Measurements from ENCODE around the gene THADA.

Gene THADA

GRCh38 chr2:43370705-43371104 is 225.1 kb downstream of the THADA start:
- TF ChIP-seq Cebpa-rat (IDR thresholded peaks at IDR 0.05): no peak
- no peak overlapping the region for H3K4me3 ChIP-seq
- no peaks in the 10 kb centered on the region for H3K27me3 ChIP-seq
- H3K36me3 ChIP-seq: no peaks in the 10 kb centered on the region
- H4K20me1 ChIP-seq: no peaks in the 10 kb centered on the region
- no peaks in the 10 kb centered on the region for H3K9me3 ChIP-seq
- H3K4me1 ChIP-seq: no peaks in the 10 kb centered on the region
- no peak overlapping the region for H3K9ac ChIP-seq
- no peak overlapping the region for H3K27ac ChIP-seq
- H3K4me2 ChIP-seq: no peak overlapping the region

GRCh38 chr2:43370146-43370545 is 225.7 kb downstream of the THADA start:
- no peak overlapping the region for H3K27ac ChIP-seq
- no peaks in the 10 kb centered on the region for H3K9me3 ChIP-seq
- TF ChIP-seq Cebpa-rat (IDR thresholded peaks at IDR 0.05): no peak
- H3K4me1 ChIP-seq: no peaks in the 10 kb centered on the region
- H3K36me3 ChIP-seq: no peaks in the 10 kb centered on the region
- no peaks in the 10 kb centered on the region for H3K27me3 ChIP-seq
- no peak overlapping the region for H3K4me2 ChIP-seq
- H3K9ac ChIP-seq: no peak overlapping the region
- no peak overlapping the region for H3K4me3 ChIP-seq
- no peaks in the 10 kb centered on the region for H4K20me1 ChIP-seq

GRCh38 chr2:43368483-43369385 is 227.1 kb downstream of the THADA start:
- Histone ChIP-seq H4K20me1 (no peaks in the 10 kb centered on the region), H3K27me3 (no peaks in the 10 kb centered on the region), H3K27ac (no peak overlapping the region), H3K4me3 (no peak overlapping the region), H3K9ac (no peak overlapping the region), H3K9me3 (no peaks in the 10 kb centered on the region), H3K36me3 (peaks cover 2% of the 10 kb centered on the region; the same call in 1 of the 2 replicates), H3K4me1 (no peaks in the 10 kb centered on the region), H3K4me2 (no peak overlapping the region)
- no peak for TF ChIP-seq Cebpa-rat (IDR thresholded peaks at IDR 0.05)

GRCh38 chr2:43367012-43367782 is 228.6 kb downstream of the THADA start:
- peaks cover 6% of the 10 kb centered on the region; the same call in 1 of the 2 replicates for H3K36me3 ChIP-seq
- H3K9ac ChIP-seq: no peak overlapping the region
- no peak overlapping the region for H3K4me3 ChIP-seq
- H3K9me3 ChIP-seq: no peaks in the 10 kb centered on the region
- H3K4me1 ChIP-seq: no peaks in the 10 kb centered on the region
- no peak overlapping the region for H3K27ac ChIP-seq
- no peak overlapping the region for H3K4me2 ChIP-seq
- TF ChIP-seq Cebpa-rat (IDR thresholded peaks at IDR 0.05): no peak
- H3K27me3 ChIP-seq: no peaks in the 10 kb centered on the region
- no peaks in the 10 kb centered on the region for H4K20me1 ChIP-seq

- no peak overlapping the region for H3K9ac ChIP-seq
- H3K4me2 ChIP-seq: no peak overlapping the region
- no peak for TF ChIP-seq Cebpa-rat (IDR thresholded peaks at IDR 0.05)
- H3K4me1 ChIP-seq: no peaks in the 10 kb centered on the region
- peaks cover 6% of the 10 kb centered on the region; the same call in 1 of the 2 replicates for H3K36me3 ChIP-seq
- H3K27ac ChIP-seq: no peak overlapping the region
- no peaks in the 10 kb centered on the region for H4K20me1 ChIP-seq
- H3K9me3 ChIP-seq: no peaks in the 10 kb centered on the region
- no peak overlapping the region for H3K4me3 ChIP-seq
- H3K27me3 ChIP-seq: no peaks in the 10 kb centered on the region
Measured at GRCh38 chr2:43363120-43363519, 232.7 kb downstream of the THADA start.

- no peaks in the 10 kb centered on the region for H3K4me1 ChIP-seq
- no peak overlapping the region for H3K9ac ChIP-seq
- no peak overlapping the region for H3K4me3 ChIP-seq
- no peak overlapping the region for H3K4me2 ChIP-seq
- peaks cover 6% of the 10 kb centered on the region; the same call in 1 of the 2 replicates for H3K36me3 ChIP-seq
- no peaks in the 10 kb centered on the region for H4K20me1 ChIP-seq
- no peak overlapping the region for H3K27ac ChIP-seq
- TF ChIP-seq Cebpa-rat (IDR thresholded peaks at IDR 0.05): no peak
- H3K27me3 ChIP-seq: no peaks in the 10 kb centered on the region
- H3K9me3 ChIP-seq: no peaks in the 10 kb centered on the region
Measured at GRCh38 chr2:43361286-43361685, 234.6 kb downstream of the THADA start.

GRCh38 chr2:43360137-43360536 is 235.7 kb downstream of the THADA start:
- H3K9me3 ChIP-seq: peaks cover 2% of the 10 kb centered on the region; the same call in 1 of the 2 replicates
- H3K9ac ChIP-seq: no peak overlapping the region
- H3K4me1 ChIP-seq: no peaks in the 10 kb centered on the region
- no peak overlapping the region for H3K27ac ChIP-seq
- no peak overlapping the region for H3K4me3 ChIP-seq
- peaks cover 6% of the 10 kb centered on the region; the same call in 1 of the 2 replicates for H3K36me3 ChIP-seq
- no peak overlapping the region for H3K4me2 ChIP-seq
- no peaks in the 10 kb centered on the region for H3K27me3 ChIP-seq
- H4K20me1 ChIP-seq: no peaks in the 10 kb centered on the region
- no peak for TF ChIP-seq Cebpa-rat (IDR thresholded peaks at IDR 0.05)

GRCh38 chr2:43358410-43359201 is 237.2 kb downstream of the THADA start:
- TF ChIP-seq Cebpa-rat (IDR thresholded peaks at IDR 0.05): no peak
- Histone ChIP-seq H4K20me1 (no peaks in the 10 kb centered on the region), H3K36me3 (peaks cover 3% of the 10 kb centered on the region; the same call in 1 of the 2 replicates), H3K4me3 (no peak overlapping the region), H3K9ac (no peak overlapping the region), H3K27ac (no peak overlapping the region), H3K4me2 (no peak overlapping the region), H3K27me3 (no peaks in the 10 kb centered on the region), H3K4me1 (no peaks in the 10 kb centered on the region), H3K9me3 (peaks cover 9% of the 10 kb centered on the region; the same call in 1 of the 2 replicates)

- no peak overlapping the region for H3K9ac ChIP-seq
- no peaks in the 10 kb centered on the region for H3K36me3 ChIP-seq
- no peak for TF ChIP-seq Cebpa-rat (IDR thresholded peaks at IDR 0.05)
- H3K4me1 ChIP-seq: no peaks in the 10 kb centered on the region
- H3K27me3 ChIP-seq: no peaks in the 10 kb centered on the region
- H3K4me3 ChIP-seq: no peak overlapping the region
- H3K4me2 ChIP-seq: no peak overlapping the region
- peaks cover 12% of the 10 kb centered on the region; the same call in 1 of the 2 replicates for H3K9me3 ChIP-seq
- H3K27ac ChIP-seq: no peak overlapping the region
- H4K20me1 ChIP-seq: no peaks in the 10 kb centered on the region
Measured at GRCh38 chr2:43356774-43357173, 239.1 kb downstream of the THADA start.

Data from BLaER1 (cell line).